Pulmonary artery endothelial cell (primary cell): Measurements from ENCODE around the gene BTG3. TPM values are rescaled to one million over a fixed set of nuclear protein-coding genes. Genes with fewer than 3 reads are reported as not detected.

Source experiments
- DNase-seq: peaks from one replicate; pipeline ENCODE4 v3.0.0-alpha.2; 2011; ENCODE audit warnings: low read depth, low spot score
- total RNA-seq: library from RNA; depleted of rRNA; stranded (reverse); fragments of >200 nt; gene quantifications from 2 replicates; pipeline ENCODE4 v1.2.3, GENCODE V29; 2014

The BTG3 gene
- total RNA-seq, 1 donor from 2014 or later, result 26.4 TPM

DNA sequence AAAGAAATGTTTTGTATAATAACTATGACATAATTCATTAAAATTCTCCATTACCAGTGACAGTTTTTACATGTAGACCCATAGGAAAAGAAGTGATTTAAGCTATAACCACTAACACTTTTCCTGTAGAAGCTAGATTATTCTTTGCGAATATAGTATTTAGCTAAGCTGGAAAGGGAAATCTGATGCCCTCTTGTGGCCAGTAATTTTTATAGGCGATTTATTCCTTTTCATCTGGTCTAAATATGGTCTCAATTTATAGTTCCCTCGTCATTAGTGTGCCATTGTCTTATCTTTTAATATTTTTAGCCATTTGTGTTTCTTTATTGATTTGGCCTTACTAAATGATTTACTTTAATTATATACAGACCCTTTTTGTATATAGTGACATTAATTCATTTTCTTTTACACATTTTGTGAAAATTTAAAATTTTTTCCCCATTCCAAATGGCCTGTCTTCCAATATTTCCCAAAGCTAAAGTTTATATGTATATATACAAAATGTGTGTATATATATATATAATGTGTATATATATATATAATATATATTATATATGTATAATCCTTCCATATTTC, 26.7 kb downstream of the BTG3 start:
- no peak for DNase-seq

DNA sequence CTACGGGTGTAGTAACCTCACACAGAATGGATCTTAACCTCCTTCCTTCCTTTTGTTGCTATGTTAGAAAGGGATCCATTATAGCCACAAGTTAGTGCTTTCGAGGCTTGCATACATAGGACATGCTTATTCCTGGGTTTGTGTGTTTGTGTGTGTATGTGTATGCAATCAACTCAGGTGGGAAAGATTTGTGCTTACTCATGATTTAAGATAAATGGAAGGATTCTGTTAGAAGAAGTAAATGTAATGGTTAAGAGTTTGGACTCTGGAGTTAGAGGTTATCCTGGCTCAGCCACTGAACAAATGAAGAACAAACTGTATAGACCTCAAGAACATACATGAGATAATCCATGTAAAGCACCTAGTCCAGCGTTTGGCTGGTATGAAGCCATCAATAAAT, 28.8 kb downstream of the BTG3 start:
- DNase-seq, result no peak

DNA sequence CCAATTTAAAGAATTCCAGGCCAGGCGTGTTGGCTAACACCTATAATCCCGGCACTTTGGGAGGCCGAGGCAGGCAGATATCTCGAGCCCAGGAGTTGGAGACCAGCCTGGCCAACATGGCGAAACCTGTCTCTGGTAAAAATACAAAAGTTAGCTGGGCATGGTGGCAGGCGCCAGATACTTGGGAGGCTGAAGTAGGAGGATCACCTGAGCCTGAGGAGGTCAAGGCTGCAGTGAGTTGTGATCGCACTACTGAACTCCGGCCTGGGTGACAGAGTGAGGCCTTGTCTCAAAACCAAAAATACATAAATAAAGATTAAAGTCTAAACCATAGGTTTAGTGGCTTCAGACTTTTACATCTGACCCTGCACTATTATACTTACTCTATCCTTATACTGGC, 32.4 kb downstream of the BTG3 start:
- no peak for DNase-seq

DNA sequence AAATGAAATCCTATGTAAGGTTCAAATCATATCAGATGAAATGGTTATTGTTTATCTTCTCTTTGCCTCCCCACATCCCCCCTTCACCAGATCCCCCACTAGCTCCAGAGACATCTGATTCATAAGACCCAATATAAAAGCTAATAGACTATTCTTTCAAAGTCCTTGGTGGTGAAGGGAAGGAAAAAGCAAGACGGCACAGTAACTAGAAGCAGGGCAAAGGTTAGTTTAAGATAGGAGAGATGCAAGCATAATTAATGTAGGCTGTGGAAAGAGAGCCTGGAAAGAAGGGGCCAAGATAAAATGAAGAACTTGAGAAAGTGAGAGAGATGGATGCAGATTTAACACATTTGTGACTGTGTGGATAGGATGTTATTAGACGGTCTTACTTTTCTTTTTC, 33.8 kb downstream of the BTG3 start:
- no peak for DNase-seq

DNA sequence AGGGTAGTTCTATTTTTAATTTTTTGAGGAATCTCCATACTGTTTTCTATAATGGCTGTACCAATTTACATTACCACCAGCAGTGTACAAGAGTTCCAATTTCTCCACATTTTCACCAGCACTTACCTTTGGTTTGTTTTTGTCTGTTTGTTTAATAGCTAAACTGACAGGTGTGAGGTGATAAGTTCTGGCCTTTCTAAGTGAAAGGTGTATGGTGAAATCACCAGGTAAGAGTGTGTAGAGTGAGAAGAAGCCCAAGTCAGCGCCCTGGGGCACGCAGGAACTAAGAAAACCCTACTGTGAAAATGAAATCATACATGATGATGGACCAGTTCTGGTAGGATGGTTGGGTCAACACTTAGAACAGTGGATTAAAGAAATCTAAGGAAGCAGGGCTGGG, 34.5 kb downstream of the BTG3 start:
- no peak for DNase-seq

DNA sequence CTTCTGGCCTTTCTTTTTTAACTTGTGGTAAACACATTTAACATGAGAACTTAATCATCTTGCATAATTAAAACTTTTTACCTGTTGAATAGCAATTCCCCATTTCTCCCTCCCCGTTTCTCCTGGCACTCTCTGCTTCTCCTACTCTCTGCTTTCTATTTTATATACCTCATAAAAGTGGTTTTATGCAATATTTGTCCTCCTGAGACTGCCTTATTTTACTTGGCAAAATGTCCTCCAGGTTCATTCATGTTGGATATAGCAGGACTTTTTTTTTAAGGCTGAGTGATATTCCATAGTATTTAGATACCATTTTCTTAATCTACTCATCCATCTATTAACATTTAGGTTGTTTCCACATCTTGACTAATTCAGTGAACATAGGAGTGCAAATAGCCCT, 35.0 kb downstream of the BTG3 start:
- DNase-seq, result no peak

DNA sequence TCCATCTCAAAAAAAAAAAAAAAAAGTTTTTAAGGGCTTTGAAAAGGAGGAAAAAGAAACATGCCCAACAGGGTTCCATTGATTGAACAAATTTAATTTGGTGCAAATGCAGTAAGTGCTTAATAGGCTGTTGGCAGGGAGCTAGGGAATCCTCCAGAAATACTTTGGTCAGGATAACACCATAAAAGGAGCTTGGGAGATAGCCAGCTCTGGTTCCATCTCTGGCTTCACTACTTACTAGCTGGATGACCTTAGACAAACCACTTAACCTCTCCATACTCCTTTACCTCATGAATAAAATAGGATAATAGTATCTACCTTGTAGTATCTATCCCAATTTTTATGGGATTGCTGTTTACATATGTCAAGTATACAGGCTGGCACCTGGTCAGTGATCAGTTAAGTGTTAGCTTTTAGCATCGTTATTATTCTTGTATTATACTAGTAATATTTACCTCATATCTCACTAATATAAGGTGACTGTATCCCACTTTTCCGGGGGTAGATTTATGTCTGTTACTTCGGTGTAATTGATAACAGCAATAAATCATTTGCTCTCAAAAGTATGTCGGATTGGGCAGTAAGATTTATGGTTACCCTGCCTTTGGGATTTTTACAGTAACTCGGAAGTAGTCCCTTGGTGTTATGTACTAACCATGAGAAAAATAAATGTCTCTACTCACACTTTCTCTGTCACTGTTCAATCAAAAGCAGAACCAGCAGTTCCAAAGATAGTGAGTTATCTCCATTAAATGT, 36.4 kb downstream of the BTG3 start:
- no peak for DNase-seq

DNA sequence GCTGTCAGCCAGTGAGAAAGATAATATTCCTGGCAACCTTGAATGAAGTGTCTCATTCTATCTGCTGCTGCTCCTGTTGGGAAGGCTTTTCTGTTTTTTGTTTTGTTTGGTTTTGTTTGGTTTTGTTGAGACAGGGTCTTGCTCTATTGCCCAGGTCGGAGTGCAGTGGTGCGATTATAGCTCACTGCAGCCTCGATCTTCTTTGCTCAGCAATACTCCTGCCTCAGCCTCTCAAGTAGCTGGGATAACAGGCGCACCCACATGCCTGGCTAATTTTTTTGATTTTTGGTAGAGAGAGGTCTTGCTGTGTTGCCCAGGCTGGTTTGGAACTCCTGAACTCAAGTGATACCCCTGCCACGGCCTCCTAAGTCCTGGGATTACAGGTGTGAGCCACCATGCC, 37.6 kb downstream of the BTG3 start:
- no peak for DNase-seq

DNA sequence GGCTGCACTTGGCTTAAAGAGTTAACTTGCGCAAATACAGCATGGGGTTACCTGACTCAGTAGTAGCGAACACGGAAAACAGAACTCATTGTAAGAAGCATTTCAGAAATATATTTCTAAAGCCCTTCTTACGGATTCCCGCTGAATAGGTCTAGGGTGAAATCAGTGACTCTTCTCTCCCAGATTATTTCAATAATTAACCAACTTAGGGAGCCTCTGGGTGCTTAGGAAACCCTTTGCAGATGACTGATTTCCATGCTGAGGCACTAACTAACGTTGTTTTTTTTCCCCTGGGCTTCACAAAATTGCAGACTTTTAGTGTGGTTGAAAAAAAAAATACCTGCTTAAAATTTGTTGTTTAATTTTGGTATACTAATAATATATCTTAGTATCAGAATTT, 40.3 kb downstream of the BTG3 start:
- no peak for DNase-seq

DNA sequence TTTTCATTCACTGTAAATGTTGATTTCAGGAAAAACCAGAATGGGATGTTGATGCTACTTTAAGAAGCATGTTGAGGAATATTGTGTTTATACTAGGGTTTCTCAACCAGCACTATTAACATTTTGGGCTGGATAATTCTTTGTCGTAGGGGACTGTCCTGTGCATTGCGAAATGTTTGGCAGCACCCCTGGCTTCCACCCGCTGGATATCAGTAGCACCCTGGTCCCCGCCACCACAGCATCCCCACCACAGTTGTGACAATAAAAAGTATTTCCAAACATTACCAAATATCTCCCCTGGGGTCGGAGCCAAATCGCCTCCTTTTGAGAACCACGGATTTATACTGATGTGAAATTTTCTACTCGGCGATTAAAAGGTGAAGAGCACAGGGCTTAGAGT, 41.9 kb downstream of the BTG3 start:
- no peak for DNase-seq

DNA sequence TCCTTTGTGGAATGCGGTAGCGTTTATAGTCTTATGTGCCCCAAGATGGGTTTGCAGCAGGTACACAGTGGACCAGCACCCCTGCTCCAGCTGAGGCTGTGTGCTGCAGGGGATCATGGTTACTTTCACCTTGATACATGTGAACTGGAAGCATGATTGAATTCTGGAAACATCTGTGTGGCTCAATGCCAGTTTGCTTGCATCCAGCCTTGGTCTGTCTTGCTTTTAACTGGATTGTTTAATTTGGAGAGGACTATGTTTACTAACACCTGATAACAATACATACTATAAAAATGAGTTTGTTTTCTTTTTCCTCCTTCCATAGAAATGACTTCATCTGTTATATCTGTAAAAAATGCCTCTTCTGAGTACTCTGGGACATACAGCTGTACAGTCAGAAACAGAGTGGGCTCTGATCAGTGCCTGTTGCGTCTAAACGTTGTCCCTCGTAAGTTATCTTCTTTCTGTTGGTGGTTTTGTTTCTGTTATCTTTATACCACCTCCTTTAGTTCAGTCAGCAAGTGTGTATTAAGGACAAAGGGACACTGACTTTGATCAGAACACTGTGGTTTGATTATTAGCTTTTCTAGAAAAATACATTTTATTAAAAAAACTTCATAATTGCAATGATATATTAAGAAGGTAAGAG, 52.2 kb downstream of the BTG3 start:
- no peak for DNase-seq

DNA sequence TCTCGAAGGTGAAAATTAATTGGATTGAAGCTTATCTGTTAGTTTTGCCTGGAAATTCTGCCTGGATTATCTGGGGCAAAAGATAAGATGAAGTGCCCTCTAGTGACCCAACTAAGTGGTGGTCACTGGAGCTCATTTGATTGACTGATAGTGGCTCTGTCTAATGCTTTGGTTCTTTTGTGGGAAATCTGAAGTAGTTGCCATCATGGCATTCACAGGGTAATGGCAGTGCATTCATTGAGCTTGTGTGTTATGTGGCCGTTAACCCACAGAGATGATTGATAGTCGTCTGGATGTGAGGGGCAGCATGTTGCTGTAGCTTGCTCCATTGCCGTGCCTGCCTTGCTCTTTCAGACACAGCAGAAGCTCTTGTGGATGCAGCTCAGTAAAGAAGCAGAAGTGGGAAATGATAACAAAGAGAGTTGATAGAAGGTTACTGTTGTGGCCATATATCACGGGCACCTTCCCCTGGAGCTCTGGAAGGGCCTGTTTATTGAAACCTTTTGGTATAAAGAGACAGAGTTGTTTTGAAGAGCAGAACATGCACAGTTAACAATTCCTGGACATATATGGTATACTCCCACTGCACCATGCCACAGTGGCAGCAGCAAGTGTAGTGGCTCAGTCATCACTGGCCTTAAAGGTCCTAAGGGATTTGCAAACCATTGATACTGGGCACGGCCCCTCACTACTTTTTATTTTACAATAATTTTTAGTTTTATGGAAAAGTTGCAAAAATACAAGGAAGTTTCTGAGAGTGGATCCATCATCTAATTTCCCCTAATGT, 57.8 kb downstream of the BTG3 start:
- no peak for DNase-seq

DNA sequence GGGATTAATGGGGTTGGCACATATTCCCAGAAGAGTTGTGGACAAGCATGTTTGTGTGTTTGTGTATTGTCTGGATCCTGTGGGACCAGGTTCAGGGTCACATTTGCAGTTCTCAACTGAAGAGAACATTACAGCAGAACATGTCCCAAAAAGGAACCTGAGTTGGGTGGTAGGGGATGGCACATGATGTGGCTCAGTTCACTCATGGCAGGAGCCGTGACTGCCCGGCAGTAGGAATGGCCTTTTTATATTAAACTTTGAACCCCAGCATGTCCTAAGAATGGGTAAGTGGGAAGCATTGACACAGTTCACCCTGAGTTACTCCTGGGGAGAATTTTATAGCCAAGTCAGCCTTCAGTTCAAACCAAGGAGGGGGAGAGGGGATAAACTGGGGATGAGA, 58.6 kb downstream of the BTG3 start:
- DNase-seq, result no peak

DNA sequence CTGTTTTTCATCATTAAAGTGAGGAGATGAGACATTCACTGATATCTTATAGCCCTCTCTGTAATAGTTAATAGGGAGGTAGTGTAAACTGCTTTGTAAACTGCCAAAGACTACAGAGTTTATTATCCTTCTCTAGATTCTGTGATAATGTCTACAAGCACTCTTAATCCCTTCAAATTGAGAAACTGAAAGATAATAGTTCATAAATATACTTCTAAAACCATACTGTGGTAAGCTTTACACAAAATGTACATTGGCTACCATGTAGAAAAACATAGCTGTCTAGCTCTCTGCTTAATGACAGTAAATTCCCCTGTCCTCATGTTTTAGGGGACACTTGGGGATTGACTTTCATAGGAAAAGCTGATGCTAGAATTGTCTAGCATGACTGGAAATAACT, 60.3 kb downstream of the BTG3 start:
- DNase-seq, result no peak

DNA sequence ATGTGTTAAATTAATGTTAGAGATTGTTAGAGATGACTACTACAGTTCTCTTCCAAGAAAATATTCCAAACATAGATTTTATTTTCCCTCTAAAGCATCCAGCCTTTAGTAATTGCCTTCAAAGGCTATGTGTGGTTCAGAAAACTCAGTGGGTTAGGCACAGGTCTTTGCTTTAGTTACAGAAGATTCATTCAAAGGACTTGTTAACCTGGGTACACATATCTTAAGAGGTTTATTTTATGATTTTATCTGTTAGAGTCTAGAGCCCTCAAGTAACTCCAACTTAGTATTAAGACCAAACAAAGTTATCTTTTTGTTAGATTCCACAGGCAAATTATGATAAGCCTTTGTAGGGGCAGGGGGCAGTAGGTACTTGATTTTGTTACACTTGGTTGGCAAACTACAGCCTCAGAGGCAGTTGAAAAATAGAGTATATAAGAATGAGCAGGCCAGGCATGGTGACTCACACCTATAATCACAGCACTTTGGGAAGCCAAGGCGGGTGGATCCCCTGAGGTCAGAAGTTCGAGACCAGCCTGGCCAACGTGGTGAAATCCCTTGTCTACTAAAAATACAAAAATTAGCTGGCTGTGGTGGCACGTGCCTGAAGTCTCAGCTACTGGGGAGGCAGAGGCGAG, 61.9 kb downstream of the BTG3 start:
- no peak for DNase-seq

DNA sequence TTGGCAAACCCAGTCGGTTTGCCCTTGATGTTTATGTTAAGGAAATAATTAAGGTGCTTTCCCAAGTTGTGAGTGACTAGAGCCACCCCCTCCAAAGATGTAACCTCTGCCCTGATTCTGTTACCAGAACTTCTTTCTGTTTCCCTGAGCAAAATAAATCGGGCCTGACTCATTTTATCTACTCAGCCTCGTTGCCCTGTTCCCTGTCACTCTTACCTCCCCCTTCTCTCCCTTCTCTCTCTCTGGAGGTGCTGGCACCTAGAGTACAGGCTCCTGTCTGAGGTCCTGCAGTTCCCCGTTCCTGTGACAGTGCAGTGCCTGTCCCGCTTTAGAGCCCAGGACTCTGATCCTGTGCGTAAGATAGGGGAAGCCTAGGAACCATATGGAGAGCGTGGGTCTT, 64.4 kb downstream of the BTG3 start:
- no peak for DNase-seq

DNA sequence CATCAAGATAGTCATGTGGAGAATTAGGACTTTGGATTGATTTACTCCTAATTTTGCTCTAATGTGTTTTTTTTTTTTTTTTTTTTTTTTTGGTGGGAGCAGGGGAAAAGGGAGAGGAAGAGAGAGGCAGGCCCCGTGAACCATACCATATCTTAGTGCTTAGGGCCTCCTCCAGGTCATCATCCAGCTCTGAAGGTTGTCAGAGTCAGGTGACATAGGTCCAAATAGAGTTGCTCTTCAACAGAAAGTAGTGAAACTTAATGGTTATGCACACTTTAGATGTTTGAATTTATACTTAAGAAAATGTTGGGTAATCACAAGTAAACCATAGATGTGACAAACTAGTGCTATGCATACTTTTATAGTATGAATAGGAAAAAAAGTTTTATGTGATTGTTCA, 67.7 kb downstream of the BTG3 start:
- no peak for DNase-seq

Other genes starting within 250 kb of the BTG3 start
- 4.4 and 7.6 TPM in 2 replicates for gene CXADR, start 99.9 kb downstream of the BTG3 start, total RNA-seq
- gene C21orf91, start 206.5 kb upstream of the BTG3 start, total RNA-seq, result 4.7 and 8.1 TPM in 2 replicates